Thymus (tissue), 14 donors: Measurements from ENCODE around the gene CIB4. TPM values are rescaled to one million over a fixed set of nuclear protein-coding genes. Genes with fewer than 3 reads are reported as not detected.

Experiments used
- DNase-seq, 9 donors: peaks; one replicate each; pipeline ENCODE4 v3.0.0-alpha.2; 2013; ENCODE audit warnings: low spot score in 9 of 9, low read depth in 6 of 9, missing footprints in 1 of 9
- H3K27ac ChIP-seq, 2 donors: one replicate each; pipeline ENCODE4 v1.5.1; 2013; ENCODE audit warnings: control low read depth in 1 of 2, low read depth in 1 of 2, low read length in 1 of 2, mild to moderate bottlenecking in 1 of 2, moderate library complexity in 1 of 2
- H3K27me3 ChIP-seq, 2 donors: one replicate each; pipeline ENCODE4 v1.5.1; 2013; ENCODE audit warnings: low read length in 1 of 2; ENCODE audit not compliant: control insufficient read depth in 2 of 2, insufficient read depth in 1 of 2
- H3K36me3 ChIP-seq, 2 donors: one replicate each; pipeline ENCODE4 v1.5.1; 2013; ENCODE audit warnings: low read length in 1 of 2, mild to moderate bottlenecking in 1 of 2, moderate library complexity in 1 of 2; ENCODE audit not compliant: control insufficient read depth in 2 of 2, insufficient read depth in 2 of 2
- H3K4me1 ChIP-seq, 2 donors: one replicate each; pipeline ENCODE4 v1.5.1; 2013; ENCODE audit warnings: low read length in 2 of 2; ENCODE audit not compliant: control insufficient read depth in 2 of 2, insufficient read depth in 2 of 2
- H3K4me3 ChIP-seq, 2 donors: one replicate each; pipeline ENCODE4 v1.5.1; 2013; ENCODE audit warnings: low read length in 2 of 2, control low read depth in 1 of 2, mild to moderate bottlenecking in 1 of 2
- H3K9me3 ChIP-seq, 2 donors: one replicate each; pipeline ENCODE4 v1.5.1; 2013; ENCODE audit warnings: low read length in 1 of 2, mild to moderate bottlenecking in 1 of 2; ENCODE audit not compliant: control insufficient read depth in 2 of 2, insufficient read depth in 1 of 2
- WGBS: extraction: QIAGEN DNeasy Blood & Tissue Kit; methylation state at CpG from one replicate; pipeline ENCODE4 v1.1.7; 2013; 5-methylcytosine and 5-hydroxymethylcytosine counted together
- long read RNA-seq, 10 donors: transcript quantifications; one replicate each; lab custom pipeline, GENCODE V29; 2026
- polyA plus RNA-seq: library from polyadenylated mRNA; stranded (reverse); fragments of 200-250 nt; gene quantifications from one replicate; pipeline ENCODE4 v1.2.3, GENCODE V29; 2013
- total RNA-seq: library from RNA; stranded (reverse); fragments of 120-200 nt; gene quantifications from one replicate; pipeline ENCODE4 v1.2.4, GENCODE V29; 2013
- donor health status: healthy.

The CIB4 gene
- total RNA-seq (0.19 TPM), polyA plus RNA-seq (not detected)
- long read RNA-seq, donor 1, result 0 reads
- long read RNA-seq, donor 2, result 0 reads
- long read RNA-seq, donor 3, result 0 reads
- long read RNA-seq, donor 4, result 0 reads
- long read RNA-seq, donor 5, result 0 reads
- long read RNA-seq, donor 6, result 0 reads
- long read RNA-seq, donor 7, result 0 reads
- long read RNA-seq, donor 8, result 0 reads
- long read RNA-seq, donor 9, result 0 reads
- long read RNA-seq, donor 10, result 0 reads

DNA sequence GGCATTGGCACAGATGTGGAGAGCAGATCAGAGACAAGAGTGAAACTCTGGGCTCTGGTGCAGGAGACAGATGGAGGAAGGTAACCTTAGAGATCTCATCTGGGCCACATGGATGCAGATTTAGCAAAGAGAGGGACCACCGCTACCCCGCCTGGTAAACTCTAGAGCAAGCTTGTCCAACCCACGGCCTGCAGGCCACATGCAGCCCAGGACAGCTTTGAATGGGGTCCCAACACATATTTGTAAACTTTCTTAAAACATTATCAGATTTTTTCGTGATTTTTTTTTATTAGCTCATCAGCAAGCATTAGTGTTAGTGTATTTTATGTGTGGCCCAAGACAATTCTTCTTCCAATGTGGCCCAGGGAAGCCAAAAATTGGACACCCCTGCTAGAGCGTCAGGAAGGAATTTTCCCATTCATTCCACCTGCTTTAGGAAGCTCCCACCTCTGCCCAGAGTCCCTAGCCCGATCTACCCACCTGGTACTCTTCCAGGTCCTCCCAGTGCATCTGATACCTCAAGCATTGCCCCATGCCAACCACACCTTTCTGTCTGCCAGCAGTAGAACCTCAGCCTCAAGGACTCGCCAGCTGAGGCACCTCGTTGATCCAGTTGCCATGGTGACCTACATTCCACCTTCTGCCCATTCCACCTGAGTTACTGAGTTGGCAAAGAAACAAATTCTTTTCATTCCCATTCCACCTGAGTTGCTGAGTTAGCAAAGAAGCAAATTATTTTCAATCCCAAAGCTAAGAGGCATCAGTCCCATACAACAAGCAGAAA lies at the start of gene CIB4:
TSS of gene CIB4 (minus strand) at position 586 of the 784 bp plus-strand sequence. CDS start at position 534, 52 bp downstream.
- Histone ChIP-seq H3K4me1 (peaks cover 0 to 15% of the 10 kb centered on the region in 2 donors), H3K27me3 (peaks cover 0 to 47% of the 10 kb centered on the region in 2 donors), H3K9me3 (peaks cover 0 to 3% of the 10 kb centered on the region in 2 donors), H3K4me3 (no peak within 1 kb of the TSS), H3K27ac (no peak within 1 kb of the TSS), H3K36me3 (no peaks in the 10 kb centered on the region)
- no peak for DNase-seq
- 92% methylated on average over 8 of the region's 8 CpGs for WGBS

GRCh38 chr2:26687801-26688200 lies 46.6 kb upstream of the CIB4 start:
- H3K27me3 ChIP-seq, result peaks cover 14 to 86% of the 10 kb centered on the region in 2 donors
- peaks cover 0 to 1% of the 10 kb centered on the region in 2 donors for H3K9me3 ChIP-seq
- H3K4me1 ChIP-seq, result peaks cover 0 to 4% of the 10 kb centered on the region in 2 donors
- 88% methylated on average over 5 of the region's 5 CpGs for WGBS
- DNase-seq, result no peak
- no peaks in the 10 kb centered on the region for H3K36me3 ChIP-seq
- no peak overlapping the region for H3K4me3 ChIP-seq
- no peak overlapping the region for H3K27ac ChIP-seq

DNA sequence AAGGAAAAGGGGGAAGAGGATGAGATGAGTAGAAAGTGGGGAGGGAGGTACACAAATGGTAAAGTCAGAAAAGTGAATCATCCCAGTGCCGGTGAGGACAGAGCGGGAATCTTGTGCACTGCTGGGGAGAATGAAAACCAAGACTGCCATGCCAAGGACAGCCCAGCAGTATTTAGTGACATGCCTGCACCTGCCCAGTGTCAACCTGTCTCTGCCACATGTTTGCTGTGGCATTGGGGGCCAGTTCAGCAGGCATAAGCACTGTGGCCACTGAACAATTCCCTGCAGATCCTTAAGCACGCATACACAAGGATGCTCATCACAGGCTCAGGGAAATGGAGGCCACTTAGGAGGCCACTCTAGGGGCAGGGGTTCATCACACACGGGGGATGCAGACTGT lies 46.2 kb upstream of the CIB4 start:
- Histone ChIP-seq H3K27me3 (peaks cover 9 to 83% of the 10 kb centered on the region in 2 donors), H3K36me3 (no peaks in the 10 kb centered on the region), H3K27ac (no peak overlapping the region), H3K9me3 (peaks cover 0 to 1% of the 10 kb centered on the region in 2 donors), H3K4me1 (peaks cover 0 to 3% of the 10 kb centered on the region in 2 donors), H3K4me3 (no peak overlapping the region)
- 89% methylated on average over 4 of the region's 4 CpGs for WGBS
- DNase-seq, result no peak

GRCh38 chr2:26685989-26686839 lies 45.0 kb upstream of the CIB4 start:
- H3K36me3 ChIP-seq, result no peaks in the 10 kb centered on the region
- H3K4me1 ChIP-seq, result no peaks in the 10 kb centered on the region
- no peak overlapping the region for H3K4me3 ChIP-seq
- DNase-seq, result no peak
- no peak overlapping the region for H3K27ac ChIP-seq
- peaks cover 2 to 77% of the 10 kb centered on the region in 2 donors for H3K27me3 ChIP-seq
- 16% methylated on average over 16 of the region's 16 CpGs for WGBS
- no peaks in the 10 kb centered on the region for H3K9me3 ChIP-seq

- Histone ChIP-seq H3K36me3 (no peaks in the 10 kb centered on the region), H3K4me1 (no peaks in the 10 kb centered on the region), H3K9me3 (no peaks in the 10 kb centered on the region), H3K4me3 (no peak overlapping the region), H3K27ac (no peak overlapping the region), H3K27me3 (peaks cover 2 to 68% of the 10 kb centered on the region in 2 donors)
- no peak for DNase-seq
- WGBS, result 91% methylated on average over 5 of the region's 5 CpGs
Observed at GRCh38 chr2:26685341-26685740, 44.2 kb upstream of the CIB4 start.

DNA sequence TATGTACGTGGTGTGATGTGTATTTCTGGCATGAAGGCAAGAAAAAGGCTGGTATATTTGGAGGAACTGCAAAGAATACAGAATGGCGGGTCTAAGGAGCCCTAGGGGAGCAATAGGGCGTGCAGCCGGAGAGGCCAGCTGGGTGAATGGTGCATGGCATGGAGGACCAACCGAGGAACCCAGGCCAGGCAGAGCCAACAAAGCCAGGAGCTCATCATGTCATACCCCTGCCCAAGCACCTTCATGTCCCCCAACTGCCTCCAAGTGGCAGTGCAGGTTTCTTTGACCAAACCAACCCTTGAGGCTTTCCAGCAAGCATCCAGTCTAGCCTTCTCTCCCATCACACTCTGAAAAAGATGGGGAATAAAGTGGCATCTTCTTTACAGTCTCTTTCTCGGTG lies 42.4 kb upstream of the CIB4 start:
- no peak for DNase-seq
- H3K36me3 ChIP-seq, result no peaks in the 10 kb centered on the region
- 94% methylated on average over 6 of the region's 6 CpGs for WGBS
- H3K4me1 ChIP-seq, result no peaks in the 10 kb centered on the region
- H3K27ac ChIP-seq, result no peak overlapping the region
- H3K4me3 ChIP-seq, result no peak overlapping the region
- peaks cover 2 to 65% of the 10 kb centered on the region in 2 donors for H3K27me3 ChIP-seq
- no peaks in the 10 kb centered on the region for H3K9me3 ChIP-seq

DNA sequence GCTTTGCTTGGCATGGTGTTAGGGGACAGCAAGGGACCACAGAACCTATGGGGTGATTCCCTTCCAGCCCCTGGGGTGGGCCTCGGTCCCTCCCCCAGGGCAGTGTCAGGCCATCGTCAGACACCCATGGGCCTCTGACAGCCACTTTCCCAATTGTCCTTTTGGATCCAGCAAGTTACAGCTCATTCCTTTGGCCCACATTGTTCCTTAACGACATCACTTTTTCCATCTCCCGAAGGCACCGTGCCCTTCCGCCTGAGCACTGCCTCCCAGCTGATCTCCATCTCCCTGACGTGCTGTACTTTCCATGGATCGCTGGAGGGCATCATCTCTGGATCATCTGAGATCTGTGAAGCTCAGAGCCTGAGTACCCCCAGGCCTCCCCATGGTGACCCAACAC lies 41.0 kb upstream of the CIB4 start:
- H3K4me1 ChIP-seq, result no peaks in the 10 kb centered on the region
- WGBS, result 91% methylated on average over 8 of the region's 8 CpGs
- H3K27ac ChIP-seq, result no peak overlapping the region
- H3K36me3 ChIP-seq, result no peaks in the 10 kb centered on the region
- no peak for DNase-seq
- no peak overlapping the region for H3K4me3 ChIP-seq
- peaks cover 2 to 57% of the 10 kb centered on the region in 2 donors for H3K27me3 ChIP-seq
- H3K9me3 ChIP-seq, result peaks cover 0 to 4% of the 10 kb centered on the region in 2 donors

DNA sequence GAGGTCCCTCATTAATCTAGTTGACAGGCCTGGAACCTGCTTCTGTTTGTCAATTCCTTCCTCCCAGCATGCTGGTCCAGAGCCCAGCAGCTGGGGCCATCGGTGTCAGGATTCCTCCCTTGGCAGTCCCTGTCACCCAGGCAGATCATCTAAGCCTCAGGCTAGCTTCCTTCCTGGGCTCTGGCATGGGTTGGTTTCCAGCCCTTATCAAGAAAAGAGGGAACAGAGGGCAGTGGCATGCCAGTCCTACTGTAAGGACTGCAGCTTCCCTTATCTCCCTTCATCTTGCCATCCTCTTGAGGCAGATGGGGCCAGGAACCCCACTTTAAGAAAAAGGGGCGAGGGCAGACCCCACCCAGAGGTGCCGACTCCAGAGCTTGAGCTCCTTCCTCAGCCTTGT lies 40.5 kb upstream of the CIB4 start:
- H3K4me3 ChIP-seq, result no peak overlapping the region
- H3K27me3 ChIP-seq, result peaks cover 2 to 52% of the 10 kb centered on the region in 2 donors
- WGBS, result 92% methylated on average over 3 of the region's 3 CpGs
- DNase-seq, result no peak
- peaks cover 0 to 4% of the 10 kb centered on the region in 2 donors for H3K9me3 ChIP-seq
- H3K27ac ChIP-seq, result no peak overlapping the region
- H3K36me3 ChIP-seq, result no peaks in the 10 kb centered on the region
- H3K4me1 ChIP-seq, result no peaks in the 10 kb centered on the region
